GM12878 (cell line): ENCODE results near the gene BRCA2. TPM values are rescaled to one million over a fixed set of nuclear protein-coding genes. Genes with fewer than 3 reads are reported as not detected.

ENCODE experiments used
- ATAC-seq: fragments of 200-7000 bp; cut with Tn5 transposase; 3 replicates; pipeline ENCODE4 v1.9.1; 2020; ENCODE audit warnings: mild to moderate bottlenecking, moderate library complexity
- BruUV-seq: library from RNA; stranded (reverse); fragments of 400-500 nt; replicated peaks from 2 replicates; lab custom pipeline; 2021; lab: Mats Ljungman, UMichigan
- CTCF ChIA-PET: fragments of 300-600 bp; sonication (Branson Sonifier 250); formaldehyde crosslinking; extraction: SDS; loops from one replicate; lab custom pipeline; 2021; ENCODE audit warnings: inconsistent platforms; lab: Yijun Ruan, JAX
- POLR2A ChIA-PET: fragments of 350-600 bp; formaldehyde crosslinking; extraction: SDS; loops from one replicate; lab custom pipeline; 2021; ENCODE audit warnings: inconsistent platforms; lab: Charles Lee
- RAD21 ChIA-PET: fragments of 300-600 bp; sonication (Branson Sonifier 250); formaldehyde crosslinking; loops from one replicate; lab custom pipeline; 2023; ENCODE audit warnings: antibody characterized with exemption; ENCODE audit not compliant: unreplicated experiment; lab: Charles Lee
- SMC1A ChIA-PET: fragments of 300-600 bp; sonication (Branson Sonifier 250); formaldehyde crosslinking; loops from one replicate; lab custom pipeline; 2023; ENCODE audit not compliant: unreplicated experiment, uncharacterized antibody; lab: Charles Lee
- DNase-seq: peaks from one replicate; pipeline ENCODE4 v3.0.0-alpha.2; 2011; ENCODE audit warnings: low read depth, low spot score
- FAIRE-seq: peaks from 3 replicates; lab custom pipeline; 2011; peaks lifted over from hg19 to GRCh38; lab: Jason Lieb, UNC
- H2AFZ ChIP-seq: 2 replicates; pipeline ENCODE4 v1.6.0; 2011; ENCODE audit warnings: low read depth, low read length, control low read depth; ENCODE audit not compliant: control insufficient read depth
- H3K27ac ChIP-seq: 2 replicates; pipeline ENCODE4 v1.5.1; 2011; ENCODE audit warnings: control low read depth; ENCODE audit not compliant: control insufficient read depth, insufficient read depth
- H3K27me3 ChIP-seq, 2 experiments: replicated peaks in 1 of 2; 2 replicates each; pipeline versions ENCODE4 v1.6.0 to v1.6.1; 2011; ENCODE audit warnings: low read length in 1 of 2; ENCODE audit not compliant: control insufficient read depth in 2 of 2, insufficient read depth in 2 of 2
- H3K36me3 ChIP-seq, 2 experiments: 2 replicates each; pipeline ENCODE4 v1.5.1; 2011; ENCODE audit warnings: low read length in 1 of 2; ENCODE audit not compliant: control insufficient read depth in 2 of 2, insufficient read depth in 2 of 2
- H3K4me1 ChIP-seq: 2 replicates; pipeline ENCODE4 v1.6.1; 2011; ENCODE audit warnings: mild to moderate bottlenecking, low read length, moderate library complexity, mixed read lengths; ENCODE audit not compliant: control insufficient read depth, insufficient read depth
- H3K4me2 ChIP-seq: 2 replicates; pipeline ENCODE4 v1.6.0; 2011; ENCODE audit warnings: control low read depth; ENCODE audit not compliant: control insufficient read depth, insufficient read depth
- H3K4me3 ChIP-seq: fragments of 200-600 bp; sonication (generic); 2 replicates; pipeline ENCODE4 v1.5.1; 2016
- H3K79me2 ChIP-seq: 2 replicates; pipeline ENCODE4 v1.6.0; 2011; ENCODE audit warnings: low read length; ENCODE audit not compliant: control insufficient read depth, insufficient read depth
- H3K9ac ChIP-seq: 2 replicates; pipeline ENCODE4 v1.8.0; 2011; ENCODE audit warnings: low read length, control low read depth, mixed read lengths; ENCODE audit not compliant: control insufficient read depth, insufficient read depth
- H3K9me3 ChIP-seq: replicated peaks from 3 replicates; pipeline ENCODE4 v1.5.1; 2011; ENCODE audit warnings: mild to moderate bottlenecking, low read length; ENCODE audit not compliant: control insufficient read depth, insufficient read depth
- H4K20me1 ChIP-seq: 2 replicates; pipeline ENCODE4 v1.6.0; 2011; ENCODE audit not compliant: control insufficient read depth, insufficient read depth
- BHLHE40 ChIP-seq, 2 experiments: fragments of 450-650 bp in 1 of 2; IDR thresholded peaks; 2 replicates each; pipeline ENCODE4 v1.6.1; 2011 to 2017; ENCODE audit warnings: low read depth in 2 of 2, borderline replicate concordance in 1 of 2, improper control_type of control experiment in 1 of 2, low read length in 1 of 2, mild to moderate bottlenecking in 1 of 2
- CHD2 ChIP-seq: IDR thresholded peaks from 2 replicates; pipeline ENCODE4 v1.6.1; 2011; ENCODE audit warnings: low read depth, low read length, improper control_type of control experiment, borderline replicate concordance
- CHD4 ChIP-seq: fragments of 200-600 bp; sonication (generic); IDR thresholded peaks from 2 replicates; pipeline ENCODE4 v1.6.1; 2016; ENCODE audit warnings: mild to moderate bottlenecking
- E2F4 ChIP-seq: IDR thresholded peaks from 2 replicates; pipeline ENCODE4 v1.6.1; 2012; ENCODE audit warnings: low read depth, low read length, improper control_type of control experiment
- IRF4 ChIP-seq: IDR thresholded peaks from 2 replicates; pipeline ENCODE4 v1.6.1; 2011; ENCODE audit warnings: low read depth, low read length
- JUNB ChIP-seq: IDR thresholded peaks from 2 replicates; pipeline ENCODE4 v1.6.1; 2016; ENCODE audit warnings: antibody characterized with exemption, mild to moderate bottlenecking
- LARP7 ChIP-seq: fragments of 450-650 bp; IDR thresholded peaks from 2 replicates; pipeline ENCODE4 v1.6.1; 2017; ENCODE audit warnings: mild to moderate bottlenecking
- NR2F1 ChIP-seq: fragments of 450-650 bp; conservative IDR thresholded peaks from 2 replicates; pipeline ENCODE4 v1.6.1; 2017; ENCODE audit warnings: mild to moderate bottlenecking
- RB1 ChIP-seq: fragments of 450-650 bp; formaldehyde crosslinking; IDR thresholded peaks from 2 replicates; pipeline ENCODE4 v1.6.1; 2017; ENCODE audit warnings: mild to moderate bottlenecking, borderline replicate concordance
- ZNF274 ChIP-seq: IDR thresholded peaks from one replicate; pipeline ENCODE4 v1.8.0; 2011; ENCODE audit not compliant: insufficient read length, insufficient read depth
- in situ Hi-C: fragments of 300-500 bp; cut with MboI; formaldehyde crosslinking; loops from 9 replicates; pipeline ENCODE4 v1.14.3; 2018; ENCODE audit warnings: mixed read lengths
- intact Hi-C: fragments of 100-400 bp; cut with micrococcal nuclease; formaldehyde crosslinking; loops from one replicate; pipeline ENCODE4 v1.14.2; 2022; ENCODE audit not compliant: unreplicated experiment
- polyA plus RNA-seq, 11 experiments: library from polyadenylated mRNA; depleted of rRNA in 4 of 11; unstranded in 6 of 11; stranded (reverse) in 5 of 11; fragments of >200 nt; fragmentation: Nextera tagmentation in 4 of 11; fragmentation: Illumina TruSeq in 1 of 11; extraction: Ambion mirVana in 4 of 11; extraction: Trizol in 1 of 11; gene quantifications; 1 replicate in 1 of 11; 2 replicates in 10 of 11; pipeline versions ENCODE4 v1.2.1 to v1.2.3, GENCODE V29; 2011 to 2016; ENCODE audit warnings: inconsistent platforms in 2 of 11, missing spikeins in 2 of 11, low read depth in 1 of 11
- total RNA-seq, 4 experiments: library from RNA; depleted of rRNA in 3 of 4; stranded (reverse); fragments of >200 nt in 3 of 4; fragmentation: Illumina TruSeq in 1 of 4; extraction: Trizol in 1 of 4; gene quantifications; 2 replicates each; pipeline versions ENCODE4 v1.2.1 to v1.2.3, GENCODE V29; 2013 to 2021
- TF ChIP-seq, protein P1 (sequence below): fragments of 450-650 bp; IDR thresholded peaks from 2 replicates; pipeline ENCODE4 v1.6.1; 2018; ENCODE audit warnings: mild to moderate bottlenecking, low read depth, moderate library complexity; ENCODE audit not compliant: partially characterized antibody
- TF ChIP-seq, protein P2 (sequence below): fragments of 450-650 bp; IDR thresholded peaks from 2 replicates; pipeline ENCODE4 v1.6.1; 2017; ENCODE audit warnings: mild to moderate bottlenecking, moderate library complexity

BRCA2 gene
- total and polyA plus RNA-seq, 10 of the 15 experiments (the other 5 are each of a cell fraction or from before 2014, with no cell fraction given), result 7.6 to 42.2 (median 23.9) TPM

GRCh38 chr13:32323912-32324311, 8.6 kb downstream of the BRCA2 start:
- H2AFZ ChIP-seq, result no peak overlapping the region; the same call in 1 of the 2 replicates
- ATAC-seq, result peak; percentile 27; the same call in 1 of the 3 replicates
- in situ Hi-C loops, result no loop called here
- no peak overlapping the region for H3K27ac ChIP-seq
- POLR2A ChIA-PET, result interaction anchor here (1.0 to 1.5 kb wide), 3 partner anchors 9 to 11 kb away, joined by 3 read pairs; partner anchors contain the start of genes BRCA2 and ZAR1L
- no peaks in the 10 kb centered on the region for H3K4me1 ChIP-seq
- H3K4me2 ChIP-seq, result no peak overlapping the region
- TF ChIP-seq ZNF274 (no peak), CHD4 (no peak), CHD2 (no peak), RB1 (no peak), JUNB (no peak), BHLHE40 (IDR thresholded peaks at IDR 0.05; ENCODE audit: borderline replicate concordance in 1 of 2, low read depth in 2 of 2, low read length in 1 of 2) (no peak), NR2F1 (no peak), E2F4 (no peak), IRF4 (no peak), LARP7 (no peak)
- TF ChIP-seq, protein P1, sequence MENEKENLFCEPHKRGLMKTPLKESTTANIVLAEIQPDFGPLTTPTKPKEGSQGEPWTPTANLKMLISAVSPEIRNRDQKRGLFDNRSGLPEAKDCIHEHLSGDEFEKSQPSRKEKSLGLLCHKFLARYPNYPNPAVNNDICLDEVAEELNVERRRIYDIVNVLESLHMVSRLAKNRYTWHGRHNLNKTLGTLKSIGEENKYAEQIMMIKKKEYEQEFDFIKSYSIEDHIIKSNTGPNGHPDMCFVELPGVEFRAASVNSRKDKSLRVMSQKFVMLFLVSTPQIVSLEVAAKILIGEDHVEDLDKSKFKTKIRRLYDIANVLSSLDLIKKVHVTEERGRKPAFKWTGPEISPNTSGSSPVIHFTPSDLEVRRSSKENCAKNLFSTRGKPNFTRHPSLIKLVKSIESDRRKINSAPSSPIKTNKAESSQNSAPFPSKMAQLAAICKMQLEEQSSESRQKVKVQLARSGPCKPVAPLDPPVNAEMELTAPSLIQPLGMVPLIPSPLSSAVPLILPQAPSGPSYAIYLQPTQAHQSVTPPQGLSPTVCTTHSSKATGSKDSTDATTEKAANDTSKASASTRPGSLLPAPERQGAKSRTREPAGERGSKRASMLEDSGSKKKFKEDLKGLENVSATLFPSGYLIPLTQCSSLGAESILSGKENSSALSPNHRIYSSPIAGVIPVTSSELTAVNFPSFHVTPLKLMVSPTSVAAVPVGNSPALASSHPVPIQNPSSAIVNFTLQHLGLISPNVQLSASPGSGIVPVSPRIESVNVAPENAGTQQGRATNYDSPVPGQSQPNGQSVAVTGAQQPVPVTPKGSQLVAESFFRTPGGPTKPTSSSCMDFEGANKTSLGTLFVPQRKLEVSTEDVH, result no peak
- TF ChIP-seq, protein P2, sequence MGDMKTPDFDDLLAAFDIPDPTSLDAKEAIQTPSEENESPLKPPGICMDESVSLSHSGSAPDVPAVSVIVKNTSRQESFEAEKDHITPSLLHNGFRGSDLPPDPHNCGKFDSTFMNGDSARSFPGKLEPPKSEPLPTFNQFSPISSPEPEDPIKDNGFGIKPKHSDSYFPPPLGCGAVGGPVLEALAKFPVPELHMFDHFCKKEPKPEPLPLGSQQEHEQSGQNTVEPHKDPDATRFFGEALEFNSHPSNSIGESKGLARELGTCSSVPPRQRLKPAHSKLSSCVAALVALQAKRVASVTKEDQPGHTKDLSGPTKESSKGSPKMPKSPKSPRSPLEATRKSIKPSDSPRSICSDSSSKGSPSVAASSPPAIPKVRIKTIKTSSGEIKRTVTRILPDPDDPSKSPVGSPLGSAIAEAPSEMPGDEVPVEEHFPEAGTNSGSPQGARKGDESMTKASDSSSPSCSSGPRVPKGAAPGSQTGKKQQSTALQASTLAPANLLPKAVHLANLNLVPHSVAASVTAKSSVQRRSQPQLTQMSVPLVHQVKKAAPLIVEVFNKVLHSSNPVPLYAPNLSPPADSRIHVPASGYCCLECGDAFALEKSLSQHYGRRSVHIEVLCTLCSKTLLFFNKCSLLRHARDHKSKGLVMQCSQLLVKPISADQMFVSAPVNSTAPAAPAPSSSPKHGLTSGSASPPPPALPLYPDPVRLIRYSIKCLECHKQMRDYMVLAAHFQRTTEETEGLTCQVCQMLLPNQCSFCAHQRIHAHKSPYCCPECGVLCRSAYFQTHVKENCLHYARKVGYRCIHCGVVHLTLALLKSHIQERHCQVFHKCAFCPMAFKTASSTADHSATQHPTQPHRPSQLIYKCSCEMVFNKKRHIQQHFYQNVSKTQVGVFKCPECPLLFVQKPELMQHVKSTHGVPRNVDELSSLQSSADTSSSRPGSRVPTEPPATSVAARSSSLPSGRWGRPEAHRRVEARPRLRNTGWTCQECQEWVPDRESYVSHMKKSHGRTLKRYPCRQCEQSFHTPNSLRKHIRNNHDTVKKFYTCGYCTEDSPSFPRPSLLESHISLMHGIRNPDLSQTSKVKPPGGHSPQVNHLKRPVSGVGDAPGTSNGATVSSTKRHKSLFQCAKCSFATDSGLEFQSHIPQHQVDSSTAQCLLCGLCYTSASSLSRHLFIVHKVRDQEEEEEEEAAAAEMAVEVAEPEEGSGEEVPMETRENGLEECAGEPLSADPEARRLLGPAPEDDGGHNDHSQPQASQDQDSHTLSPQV, result no peak
- BruUV-seq, result no TSS peak
- H3K9me3 ChIP-seq, result no peaks in the 10 kb centered on the region; the same call in 2 of the 3 replicates
- SMC1A ChIA-PET, result interaction anchor here (1.2 to 2.2 kb wide), 3 partner anchors 11 to 38 kb away, joined by 3 to 8 read pairs (median 7); no protein-coding TSS in a partner anchor
- no peaks in the 10 kb centered on the region for H3K79me2 ChIP-seq
- peaks cover 1 to 2% of the 10 kb centered on the region in 2 experiments for H3K36me3 ChIP-seq
- CTCF ChIA-PET, result interaction anchor here (1.2 kb wide), 1 partner anchor 91 kb away, joined by 3 read pairs; no protein-coding TSS in a partner anchor
- RAD21 ChIA-PET, result no interaction called here
- DNase-seq, result no peak
- no peak overlapping the region for H3K4me3 ChIP-seq
- H3K9ac ChIP-seq, result no peak overlapping the region
- no peaks in the 10 kb centered on the region for H3K27me3 ChIP-seq
- no peak for FAIRE-seq
- no peaks in the 10 kb centered on the region for H4K20me1 ChIP-seq
- intact Hi-C loops, result no loop called here
